ENCODE measurements around the gene GRM5.

DNA sequence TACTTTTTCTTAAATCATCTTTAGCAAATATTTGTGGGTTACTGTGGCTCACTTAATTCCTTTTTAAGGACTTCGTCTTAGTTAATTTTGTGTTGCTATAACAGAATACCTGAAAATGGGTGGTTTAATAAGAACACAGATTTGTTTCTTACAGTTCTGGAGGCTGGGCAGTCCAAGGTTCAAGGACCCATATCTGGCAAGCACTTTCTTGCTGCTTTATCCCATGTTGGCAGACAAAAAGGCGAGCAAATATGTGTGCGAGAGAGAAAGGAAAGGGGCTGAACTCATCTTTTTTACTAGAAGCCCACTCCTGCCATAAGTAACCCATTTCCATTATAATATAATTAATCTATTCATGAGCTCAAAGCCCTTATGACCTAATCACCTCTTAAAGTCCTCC lies 246.2 kb downstream of the GRM5 start:
- TF ChIP-seq, protein P1, sequence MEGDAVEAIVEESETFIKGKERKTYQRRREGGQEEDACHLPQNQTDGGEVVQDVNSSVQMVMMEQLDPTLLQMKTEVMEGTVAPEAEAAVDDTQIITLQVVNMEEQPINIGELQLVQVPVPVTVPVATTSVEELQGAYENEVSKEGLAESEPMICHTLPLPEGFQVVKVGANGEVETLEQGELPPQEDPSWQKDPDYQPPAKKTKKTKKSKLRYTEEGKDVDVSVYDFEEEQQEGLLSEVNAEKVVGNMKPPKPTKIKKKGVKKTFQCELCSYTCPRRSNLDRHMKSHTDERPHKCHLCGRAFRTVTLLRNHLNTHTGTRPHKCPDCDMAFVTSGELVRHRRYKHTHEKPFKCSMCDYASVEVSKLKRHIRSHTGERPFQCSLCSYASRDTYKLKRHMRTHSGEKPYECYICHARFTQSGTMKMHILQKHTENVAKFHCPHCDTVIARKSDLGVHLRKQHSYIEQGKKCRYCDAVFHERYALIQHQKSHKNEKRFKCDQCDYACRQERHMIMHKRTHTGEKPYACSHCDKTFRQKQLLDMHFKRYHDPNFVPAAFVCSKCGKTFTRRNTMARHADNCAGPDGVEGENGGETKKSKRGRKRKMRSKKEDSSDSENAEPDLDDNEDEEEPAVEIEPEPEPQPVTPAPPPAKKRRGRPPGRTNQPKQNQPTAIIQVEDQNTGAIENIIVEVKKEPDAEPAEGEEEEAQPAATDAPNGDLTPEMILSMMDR (conservative IDR thresholded peaks at IDR 0.05) = no peak
- TF ChIP-seq EZH2 (IDR thresholded peaks at IDR 0.05; ENCODE audit: low read depth) = no peak

All from PC-9 (cell line).